HEK293 (cell line): Measurements from ENCODE around the gene EPHB3.

Experiments
- PRDM6 ChIP-seq: fragments of 450-650 bp; formaldehyde crosslinking; IDR thresholded peaks from 2 replicates; pipeline ENCODE4 v1.5.1; 2017; ENCODE audit warnings: missing biosample characterization, missing genetic modification characterization
- REST ChIP-seq: fragments of 450-650 bp; formaldehyde crosslinking; IDR thresholded peaks from 2 replicates; pipeline ENCODE4 v1.5.1; 2016; ENCODE audit warnings: missing biosample characterization, missing genetic modification characterization
- SP3 ChIP-seq: fragments of 450-650 bp; formaldehyde crosslinking; IDR thresholded peaks from 2 replicates; pipeline ENCODE4 v1.5.1; 2016; ENCODE audit warnings: missing biosample characterization, missing genetic modification characterization
- TCF7L2 ChIP-seq: IDR thresholded peaks from 2 replicates; pipeline ENCODE4 v1.6.1; 2011; ENCODE audit warnings: low read depth, mild to moderate bottlenecking, inconsistent platforms, low read length, moderate library complexity, borderline replicate concordance
- TSHZ1 ChIP-seq: fragments of 450-650 bp; formaldehyde crosslinking; IDR thresholded peaks from 2 replicates; pipeline ENCODE4 v1.5.1; 2016; ENCODE audit warnings: missing biosample characterization, missing genetic modification characterization, borderline replicate concordance
- ZBTB8A ChIP-seq: fragments of 450-650 bp; formaldehyde crosslinking; IDR thresholded peaks from 2 replicates; pipeline ENCODE4 v1.5.1; 2016; ENCODE audit warnings: missing biosample characterization, missing genetic modification characterization
- ZFP37 ChIP-seq: fragments of 450-650 bp; formaldehyde crosslinking; IDR thresholded peaks from 2 replicates; pipeline ENCODE4 v1.5.1; 2016; ENCODE audit warnings: missing biosample characterization, missing genetic modification characterization
- ZNF23 ChIP-seq: fragments of 450-650 bp; formaldehyde crosslinking; IDR thresholded peaks from 2 replicates; pipeline ENCODE4 v1.5.1; 2016; ENCODE audit warnings: missing biosample characterization, missing genetic modification characterization, borderline replicate concordance
- ZNF350 ChIP-seq: fragments of 450-650 bp; formaldehyde crosslinking; IDR thresholded peaks from 2 replicates; pipeline ENCODE4 v1.5.0; 2017; ENCODE audit warnings: missing biosample characterization, mild to moderate bottlenecking, missing genetic modification characterization
- ZNF366 ChIP-seq: fragments of 450-650 bp; formaldehyde crosslinking; conservative IDR thresholded peaks from 2 replicates; pipeline ENCODE4 v1.5.1; 2016; ENCODE audit warnings: missing biosample characterization, missing genetic modification characterization
- ZNF404 ChIP-seq: fragments of 450-650 bp; formaldehyde crosslinking; IDR thresholded peaks from 2 replicates; pipeline ENCODE4 v1.5.1; 2017; ENCODE audit warnings: missing biosample characterization, missing genetic modification characterization
- ZNF416 ChIP-seq: fragments of 450-650 bp; formaldehyde crosslinking; IDR thresholded peaks from 2 replicates; pipeline ENCODE4 v1.5.1; 2016; ENCODE audit warnings: missing biosample characterization, missing genetic modification characterization
- ZNF514 ChIP-seq: fragments of 450-650 bp; formaldehyde crosslinking; IDR thresholded peaks from 2 replicates; pipeline ENCODE4 v1.5.1; 2016; ENCODE audit warnings: missing biosample characterization, missing genetic modification characterization
- ZNF530 ChIP-seq: fragments of 450-650 bp; formaldehyde crosslinking; IDR thresholded peaks from 2 replicates; pipeline ENCODE4 v1.5.1; 2016; ENCODE audit warnings: low read depth, missing biosample characterization, missing genetic modification characterization
- ZNF560 ChIP-seq: fragments of 450-650 bp; formaldehyde crosslinking; IDR thresholded peaks from 2 replicates; pipeline ENCODE4 v1.5.1; 2017; ENCODE audit warnings: missing biosample characterization, missing genetic modification characterization, borderline replicate concordance
- ZNF580 ChIP-seq: fragments of 450-650 bp; formaldehyde crosslinking; IDR thresholded peaks from 2 replicates; pipeline ENCODE4 v1.5.1; 2016; ENCODE audit warnings: missing biosample characterization, missing genetic modification characterization
- ZNF626 ChIP-seq: fragments of 450-650 bp; sonication (Bioruptor Pico); formaldehyde crosslinking; IDR thresholded peaks from 2 replicates; pipeline ENCODE4 v1.5.1; 2018; ENCODE audit warnings: missing biosample characterization, missing genetic modification characterization, inconsistent platforms
- ZNF660 ChIP-seq: fragments of 450-650 bp; IDR thresholded peaks from 2 replicates; pipeline ENCODE4 v1.5.1; 2018; ENCODE audit warnings: missing biosample characterization, mild to moderate bottlenecking, missing genetic modification characterization
- ZNF830 ChIP-seq: fragments of 450-650 bp; IDR thresholded peaks from 2 replicates; pipeline ENCODE4 v1.5.0; 2018; ENCODE audit warnings: missing biosample characterization, missing genetic modification characterization, low read depth, mild to moderate bottlenecking, moderate library complexity
- ZSCAN16 ChIP-seq: fragments of 450-650 bp; formaldehyde crosslinking; IDR thresholded peaks from 2 replicates; pipeline ENCODE4 v1.5.1; 2016; ENCODE audit warnings: missing biosample characterization, missing genetic modification characterization
- ZSCAN30 ChIP-seq: fragments of 450-650 bp; IDR thresholded peaks from 2 replicates; pipeline ENCODE4 v1.5.1; 2018; ENCODE audit warnings: missing biosample characterization, mild to moderate bottlenecking, missing genetic modification characterization, moderate library complexity
- ZXDB ChIP-seq: fragments of 450-650 bp; formaldehyde crosslinking; IDR thresholded peaks from 2 replicates; pipeline ENCODE4 v1.5.1; 2016; ENCODE audit warnings: missing biosample characterization, missing genetic modification characterization
- TF ChIP-seq, protein P1 (sequence below): fragments of 450-650 bp; formaldehyde crosslinking; IDR thresholded peaks from 2 replicates; pipeline ENCODE4 v1.5.1; 2016; ENCODE audit warnings: missing biosample characterization, missing genetic modification characterization
- TF ChIP-seq, protein P2 (sequence below): fragments of 450-650 bp; formaldehyde crosslinking; IDR thresholded peaks from 2 replicates; pipeline ENCODE4 v1.5.1; 2016; ENCODE audit warnings: missing biosample characterization, missing genetic modification characterization

Gene EPHB3

DNA sequence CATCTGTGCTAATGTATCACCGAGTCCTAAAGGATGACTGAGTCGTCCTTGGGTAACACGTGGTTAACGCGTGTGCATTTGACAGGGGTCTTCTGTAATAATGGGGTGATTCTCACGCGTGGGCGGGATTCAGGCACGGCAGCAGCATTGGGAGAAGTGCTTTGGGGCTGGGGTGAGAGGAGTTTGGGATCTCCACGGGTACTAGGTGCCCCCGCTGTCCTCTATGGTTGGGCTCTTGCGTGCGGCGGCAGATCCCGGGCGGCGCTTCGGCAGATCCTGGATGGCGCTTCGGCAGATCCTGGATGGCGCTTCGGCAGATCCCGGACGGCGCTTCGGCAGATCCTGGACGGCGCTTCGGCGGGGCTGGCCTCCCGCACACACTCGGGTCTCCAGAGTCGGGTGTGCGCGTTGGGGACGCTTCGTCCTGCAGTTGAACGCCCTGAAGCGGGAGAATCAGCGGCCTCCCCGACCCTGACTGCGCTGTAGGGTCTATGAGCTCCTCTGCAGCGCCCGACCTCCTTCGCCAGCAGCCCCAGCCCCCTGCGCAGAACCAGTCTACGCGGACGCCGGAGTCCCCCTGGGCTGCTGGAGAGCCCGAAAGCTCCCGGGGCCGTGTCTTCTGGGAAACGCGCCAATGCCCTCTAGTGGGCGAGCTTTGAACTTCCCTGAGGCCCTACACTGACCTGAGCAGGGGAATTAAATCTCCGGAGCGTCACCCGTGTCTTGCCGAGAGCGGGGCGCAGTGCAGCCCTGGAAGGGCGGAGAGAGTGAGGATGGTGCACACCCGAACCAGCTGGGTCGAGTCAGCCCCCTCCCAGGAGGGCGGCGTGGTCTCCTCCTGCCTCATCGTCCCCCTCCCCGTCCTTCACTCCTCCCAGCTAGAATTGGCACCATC, 48.1 kb upstream of the EPHB3 start (continued):
- TF ChIP-seq SP3: no peak
- TF ChIP-seq, protein P1, sequence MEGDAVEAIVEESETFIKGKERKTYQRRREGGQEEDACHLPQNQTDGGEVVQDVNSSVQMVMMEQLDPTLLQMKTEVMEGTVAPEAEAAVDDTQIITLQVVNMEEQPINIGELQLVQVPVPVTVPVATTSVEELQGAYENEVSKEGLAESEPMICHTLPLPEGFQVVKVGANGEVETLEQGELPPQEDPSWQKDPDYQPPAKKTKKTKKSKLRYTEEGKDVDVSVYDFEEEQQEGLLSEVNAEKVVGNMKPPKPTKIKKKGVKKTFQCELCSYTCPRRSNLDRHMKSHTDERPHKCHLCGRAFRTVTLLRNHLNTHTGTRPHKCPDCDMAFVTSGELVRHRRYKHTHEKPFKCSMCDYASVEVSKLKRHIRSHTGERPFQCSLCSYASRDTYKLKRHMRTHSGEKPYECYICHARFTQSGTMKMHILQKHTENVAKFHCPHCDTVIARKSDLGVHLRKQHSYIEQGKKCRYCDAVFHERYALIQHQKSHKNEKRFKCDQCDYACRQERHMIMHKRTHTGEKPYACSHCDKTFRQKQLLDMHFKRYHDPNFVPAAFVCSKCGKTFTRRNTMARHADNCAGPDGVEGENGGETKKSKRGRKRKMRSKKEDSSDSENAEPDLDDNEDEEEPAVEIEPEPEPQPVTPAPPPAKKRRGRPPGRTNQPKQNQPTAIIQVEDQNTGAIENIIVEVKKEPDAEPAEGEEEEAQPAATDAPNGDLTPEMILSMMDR (tag by site-specific recombination): peak; percentile 77
- 0 out of 2 replicates have a peak, but pooled peaks have one; percentile 21 for TF ChIP-seq REST (tag by site-specific recombination)
- no peak for TF ChIP-seq ZNF560
- no peak for TF ChIP-seq TCF7L2
- no peak for TF ChIP-seq ZNF514 (tag by site-specific recombination)
- TF ChIP-seq ZBTB8A (tag by site-specific recombination): peak; percentile 79
- no peak for TF ChIP-seq ZNF350
- TF ChIP-seq ZNF830 (tag by site-specific recombination): no peak
- TF ChIP-seq ZNF366 (tag by site-specific recombination): no peak
- no peak for TF ChIP-seq ZNF404 (tag by site-specific recombination)
- TF ChIP-seq ZSCAN16 (tag by site-specific recombination): no peak
- no peak for TF ChIP-seq ZNF530
- peak; percentile 96 for TF ChIP-seq ZSCAN30 (tag by site-specific recombination)
- peak; percentile 73; the same call in 1 of the 2 replicates for TF ChIP-seq ZFP37 (tag by site-specific recombination)
- no peak for TF ChIP-seq TSHZ1
- no peak for TF ChIP-seq ZNF580
- no peak for TF ChIP-seq ZNF416 (tag by site-specific recombination)
- TF ChIP-seq PRDM6: no peak
- no peak for TF ChIP-seq ZNF23 (tag by site-specific recombination)
- TF ChIP-seq ZNF660 (tag by site-specific recombination): peak; percentile 88
- TF ChIP-seq, protein P2, sequence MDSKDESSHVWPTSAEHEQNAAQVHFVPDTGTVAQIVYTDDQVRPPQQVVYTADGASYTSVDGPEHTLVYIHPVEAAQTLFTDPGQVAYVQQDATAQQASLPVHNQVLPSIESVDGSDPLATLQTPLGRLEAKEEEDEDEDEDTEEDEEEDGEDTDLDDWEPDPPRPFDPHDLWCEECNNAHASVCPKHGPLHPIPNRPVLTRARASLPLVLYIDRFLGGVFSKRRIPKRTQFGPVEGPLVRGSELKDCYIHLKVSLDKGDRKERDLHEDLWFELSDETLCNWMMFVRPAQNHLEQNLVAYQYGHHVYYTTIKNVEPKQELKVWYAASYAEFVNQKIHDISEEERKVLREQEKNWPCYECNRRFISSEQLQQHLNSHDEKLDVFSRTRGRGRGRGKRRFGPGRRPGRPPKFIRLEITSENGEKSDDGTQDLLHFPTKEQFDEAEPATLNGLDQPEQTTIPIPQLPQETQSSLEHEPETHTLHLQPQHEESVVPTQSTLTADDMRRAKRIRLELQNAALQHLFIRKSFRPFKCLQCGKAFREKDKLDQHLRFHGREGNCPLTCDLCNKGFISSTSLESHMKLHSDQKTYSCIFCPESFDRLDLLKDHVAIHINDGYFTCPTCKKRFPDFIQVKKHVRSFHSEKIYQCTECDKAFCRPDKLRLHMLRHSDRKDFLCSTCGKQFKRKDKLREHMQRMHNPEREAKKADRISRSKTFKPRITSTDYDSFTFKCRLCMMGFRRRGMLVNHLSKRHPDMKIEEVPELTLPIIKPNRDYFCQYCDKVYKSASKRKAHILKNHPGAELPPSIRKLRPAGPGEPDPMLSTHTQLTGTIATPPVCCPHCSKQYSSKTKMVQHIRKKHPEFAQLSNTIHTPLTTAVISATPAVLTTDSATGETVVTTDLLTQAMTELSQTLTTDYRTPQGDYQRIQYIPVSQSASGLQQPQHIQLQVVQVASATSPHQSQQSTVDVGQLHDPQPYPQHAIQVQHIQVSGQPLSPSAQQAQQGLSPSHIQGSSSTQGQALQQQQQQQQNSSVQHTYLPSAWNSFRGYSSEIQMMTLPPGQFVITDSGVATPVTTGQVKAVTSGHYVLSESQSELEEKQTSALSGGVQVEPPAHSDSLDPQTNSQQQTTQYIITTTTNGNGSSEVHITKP (tag by site-specific recombination): peak; percentile 44; the same call in 1 of the 2 replicates
- TF ChIP-seq ZXDB (tag by site-specific recombination): 0 out of 2 replicates have a peak, but pooled peaks have one; percentile 40
- no peak for TF ChIP-seq ZNF626 (tag by site-specific recombination)
